Measurements from ENCODE around the gene HSPB6.
A peak's percentile ranks its signal among the peaks of the same experiment; 100 is the strongest.

HSPB6 gene

GRCh38 chr19:35720163-35720524 lies 36.7 kb downstream of the HSPB6 start:
- H2AFZ ChIP-seq (ENCODE audit: low read depth, low read length), result no peak overlapping the region
- no peak overlapping the region for H4K91ac ChIP-seq (ENCODE audit: low read length)
- no peak overlapping the region for H3K4me3 ChIP-seq (ENCODE audit: insufficient read depth in 1 of 2, low read depth in 1 of 2, low read length in 2 of 2)
- H3K79me1 ChIP-seq (replicated peaks; ENCODE audit: low read length, poor library complexity, severe bottlenecking), result peaks cover 50% of the 10 kb centered on the region
- no peak overlapping the region for H2BK5ac ChIP-seq (ENCODE audit: low read depth, low read length, poor library complexity, severe bottlenecking)
- no peaks in the 10 kb centered on the region for H3K9me3 ChIP-seq (ENCODE audit: control insufficient read depth, low read length)
- no peaks in the 10 kb centered on the region for H3K27me3 ChIP-seq (ENCODE audit: control insufficient read depth in 1 of 2, insufficient read depth in 1 of 2, low read length in 2 of 2)
- H3K4me2 ChIP-seq (ENCODE audit: low read length, poor library complexity, severe bottlenecking), result no peak overlapping the region
- no peak overlapping the region for H2BK12ac ChIP-seq (ENCODE audit: low read length in 2 of 2)
- H3K23ac ChIP-seq (ENCODE audit: low read length in 2 of 2), result no peak overlapping the region
- DNase-seq, result no peak
- no peak overlapping the region for H2BK15ac ChIP-seq (ENCODE audit: low read depth, poor library complexity, severe bottlenecking)
- no peak overlapping the region for H2AK5ac ChIP-seq (ENCODE audit: low read length, severe bottlenecking)
- H3K27ac ChIP-seq (ENCODE audit: low read length, poor library complexity, severe bottlenecking), result no peak overlapping the region
- peaks cover 46 to 57% of the 10 kb centered on the region in 2 experiments for H3K36me3 ChIP-seq (ENCODE audit: control insufficient read depth in 1 of 2, insufficient read depth in 2 of 2, low read depth in 1 of 2, low read length in 2 of 2)
- peaks cover 23% of the 10 kb centered on the region for H3K4me1 ChIP-seq (ENCODE audit: control insufficient read depth, insufficient read depth, low read depth, low read length)
- no peak overlapping the region for H2BK120ac ChIP-seq (ENCODE audit: low read depth, low read length)
- no peak overlapping the region for H3K4ac ChIP-seq (ENCODE audit: low read depth in 1 of 2, low read length in 2 of 2)
- WGBS, result 97% methylated on average over 8 of the region's 9 CpGs
- H3K14ac ChIP-seq (ENCODE audit: low read length in 2 of 2), result no peak overlapping the region
- no peak overlapping the region for H4K8ac ChIP-seq (ENCODE audit: low read length)
- no peak overlapping the region for H3K9ac ChIP-seq (ENCODE audit: low read length)
- H3K18ac ChIP-seq (ENCODE audit: low read depth in 1 of 2, low read length in 2 of 2), result no peak overlapping the region

DNA sequence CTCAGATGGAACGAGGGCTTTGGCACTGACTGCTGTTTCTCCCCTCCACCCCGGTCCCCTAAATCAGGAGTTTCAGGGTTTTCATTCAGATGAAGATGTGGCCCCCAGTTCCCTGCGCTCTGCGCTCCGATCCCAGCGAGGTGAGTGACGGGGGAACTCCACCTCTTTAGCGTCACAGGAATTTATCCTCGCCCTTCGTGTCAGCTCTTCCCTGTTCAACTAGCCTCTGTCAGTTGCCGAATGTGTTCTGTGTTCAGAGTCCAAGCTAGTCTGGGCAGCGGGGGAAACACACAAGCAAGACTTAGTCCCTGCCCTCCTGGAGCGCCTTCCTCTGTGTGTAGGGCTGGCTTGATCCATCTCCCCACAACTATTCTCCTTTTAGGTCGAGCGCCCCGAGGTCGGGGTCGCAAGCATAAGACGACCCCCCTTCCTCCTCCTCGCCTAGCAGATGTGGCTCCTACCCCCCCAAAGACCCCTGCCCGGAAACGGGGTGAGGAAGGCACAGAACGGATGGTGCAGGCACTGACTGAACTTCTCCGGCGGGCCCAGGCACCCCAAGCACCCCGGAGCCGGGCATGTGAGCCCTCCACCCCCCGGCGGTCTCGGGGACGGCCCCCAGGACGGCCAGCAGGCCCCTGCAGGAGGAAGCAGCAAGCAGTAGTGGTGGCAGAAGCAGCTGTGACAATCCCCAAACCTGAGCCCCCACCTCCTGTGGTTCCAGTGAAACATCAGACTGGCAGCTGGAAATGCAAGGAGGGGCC lies 37.2 kb downstream of the HSPB6 start:
- H3K4me1 ChIP-seq (ENCODE audit: control insufficient read depth, insufficient read depth, low read depth, low read length), result peaks cover 23% of the 10 kb centered on the region
- H3K14ac ChIP-seq (ENCODE audit: low read length in 2 of 2), result no peak overlapping the region
- no peak overlapping the region for H2BK120ac ChIP-seq (ENCODE audit: low read depth, low read length)
- H2AK5ac ChIP-seq (ENCODE audit: low read length, severe bottlenecking), result no peak overlapping the region
- H3K4ac ChIP-seq (ENCODE audit: low read depth in 1 of 2, low read length in 2 of 2), result no peak overlapping the region
- no peaks in the 10 kb centered on the region for H3K9me3 ChIP-seq (ENCODE audit: control insufficient read depth, low read length)
- no peak overlapping the region for H3K23ac ChIP-seq (ENCODE audit: low read length in 2 of 2)
- H3K9ac ChIP-seq (ENCODE audit: low read length), result peak overlapping the region; percentile 92
- H3K36me3 ChIP-seq (ENCODE audit: control insufficient read depth in 1 of 2, insufficient read depth in 2 of 2, low read depth in 1 of 2, low read length in 2 of 2), result peaks cover 40 to 51% of the 10 kb centered on the region in 2 experiments
- no peak overlapping the region for H3K27ac ChIP-seq (ENCODE audit: low read length, poor library complexity, severe bottlenecking)
- no peak overlapping the region for H4K91ac ChIP-seq (ENCODE audit: low read length)
- H2AFZ ChIP-seq (ENCODE audit: low read depth, low read length), result no peak overlapping the region
- WGBS, result 94% methylated on average over 32 of the region's 32 CpGs
- H2BK12ac ChIP-seq (ENCODE audit: low read length in 2 of 2), result no peak overlapping the region
- H3K18ac ChIP-seq (ENCODE audit: low read depth in 1 of 2, low read length in 2 of 2), result no peak overlapping the region
- H4K8ac ChIP-seq (ENCODE audit: low read length), result no peak overlapping the region
- DNase-seq, result no peak
- H3K4me2 ChIP-seq (ENCODE audit: low read length, poor library complexity, severe bottlenecking), result peak overlapping the region; percentile 82
- H3K27me3 ChIP-seq (ENCODE audit: control insufficient read depth in 1 of 2, insufficient read depth in 1 of 2, low read length in 2 of 2), result peaks cover 0 to 4% of the 10 kb centered on the region in 2 experiments
- H3K4me3 ChIP-seq (ENCODE audit: insufficient read depth in 1 of 2, low read depth in 1 of 2, low read length in 2 of 2), result peak overlapping the region; percentile 4 to 95
- peak overlapping the region; percentile 83 for H2BK15ac ChIP-seq (ENCODE audit: low read depth, poor library complexity, severe bottlenecking)
- peaks cover 47% of the 10 kb centered on the region for H3K79me1 ChIP-seq (replicated peaks; ENCODE audit: low read length, poor library complexity, severe bottlenecking)
- no peak overlapping the region for H2BK5ac ChIP-seq (ENCODE audit: low read depth, low read length, poor library complexity, severe bottlenecking)

- no peaks in the 10 kb centered on the region for H3K9me3 ChIP-seq (ENCODE audit: control insufficient read depth, low read length)
- H4K8ac ChIP-seq (ENCODE audit: low read length), result no peak overlapping the region
- H3K79me1 ChIP-seq (replicated peaks; ENCODE audit: low read length, poor library complexity, severe bottlenecking), result peaks cover 38% of the 10 kb centered on the region
- no peak overlapping the region for H2BK12ac ChIP-seq (ENCODE audit: low read length in 2 of 2)
- no peak overlapping the region for H4K91ac ChIP-seq (ENCODE audit: low read length)
- H2BK120ac ChIP-seq (ENCODE audit: low read depth, low read length), result peak overlapping the region; percentile 89
- no peak overlapping the region for H2BK5ac ChIP-seq (ENCODE audit: low read depth, low read length, poor library complexity, severe bottlenecking)
- H2AK5ac ChIP-seq (ENCODE audit: low read length, severe bottlenecking), result no peak overlapping the region
- H3K36me3 ChIP-seq (ENCODE audit: control insufficient read depth in 1 of 2, insufficient read depth in 2 of 2, low read depth in 1 of 2, low read length in 2 of 2), result peaks cover 30 to 40% of the 10 kb centered on the region in 2 experiments
- H2AFZ ChIP-seq (ENCODE audit: low read depth, low read length), result no peak overlapping the region
- H3K14ac ChIP-seq (ENCODE audit: low read length in 2 of 2), result peak overlapping the region; percentile 63 to 98
- DNase-seq, result peak; percentile 30
- WGBS, result 4% methylated on average over 34 of the region's 42 CpGs
- peak overlapping the region in 1 of 2 experiments; percentile 86 for H3K4ac ChIP-seq (ENCODE audit: low read depth in 1 of 2, low read length in 2 of 2)
- H3K23ac ChIP-seq (ENCODE audit: low read length in 2 of 2), result peak overlapping the region in 1 of 2 experiments; percentile 97
- H2BK15ac ChIP-seq (ENCODE audit: low read depth, poor library complexity, severe bottlenecking), result peak overlapping the region; percentile 95
- peaks cover 0 to 14% of the 10 kb centered on the region in 2 experiments for H3K27me3 ChIP-seq (ENCODE audit: control insufficient read depth in 1 of 2, insufficient read depth in 1 of 2, low read length in 2 of 2)
- peak overlapping the region; percentile 85 to 95 for H3K4me3 ChIP-seq (ENCODE audit: insufficient read depth in 1 of 2, low read depth in 1 of 2, low read length in 2 of 2)
- peak overlapping the region; percentile 82 for H3K4me2 ChIP-seq (ENCODE audit: low read length, poor library complexity, severe bottlenecking)
- peak overlapping the region; percentile 74 to 84 for H3K18ac ChIP-seq (ENCODE audit: low read depth in 1 of 2, low read length in 2 of 2)
- peak overlapping the region; percentile 92 for H3K9ac ChIP-seq (ENCODE audit: low read length)
- peaks cover 23% of the 10 kb centered on the region for H3K4me1 ChIP-seq (ENCODE audit: control insufficient read depth, insufficient read depth, low read depth, low read length)
- H3K27ac ChIP-seq (ENCODE audit: low read length, poor library complexity, severe bottlenecking), result peak overlapping the region; percentile 33
Measured at GRCh38 chr19:35718345-35719041, 38.3 kb downstream of the HSPB6 start.

All from mesenchymal stem cell (in vitro differentiated cells and primary cell).